Tibial nerve (tissue), 4 donors: ENCODE measurements around the gene PKHD1. TPM values are rescaled to one million over a fixed set of nuclear protein-coding genes. Genes with fewer than 3 reads are reported as not detected.
A peak's percentile ranks its signal among the peaks of the same experiment; 100 is the strongest.

Source experiments
- DNase-seq, 2 donors: peaks; one replicate each; pipeline ENCODE4 v3.0.0-alpha.2; 2019; ENCODE audit warnings: low spot score in 2 of 2
- H3K27ac ChIP-seq, 4 donors: fragments of 200-600 bp; sonication (generic) in 3 of 4; one replicate each; pipeline ENCODE4 v1.5.1; 2017 to 2019; ENCODE audit warnings: mild to moderate bottlenecking in 1 of 4
- H3K27me3 ChIP-seq, 2 donors: fragments of 200-600 bp; sonication (generic) in 1 of 2; one replicate each; pipeline versions ENCODE4 v1.5.1 to v1.6.0; 2017 to 2019
- H3K36me3 ChIP-seq, 3 donors: fragments of 200-600 bp; sonication (generic); one replicate each; pipeline ENCODE4 v1.5.1; 2018 to 2019
- H3K4me1 ChIP-seq, 4 donors: fragments of 200-600 bp; sonication (generic) in 3 of 4; one replicate each; pipeline ENCODE4 v1.5.1; 2017 to 2019
- H3K4me3 ChIP-seq, 4 donors: fragments of 200-600 bp; sonication (generic) in 3 of 4; one replicate each; pipeline ENCODE4 v1.5.1; 2017 to 2019; ENCODE audit warnings: mild to moderate bottlenecking in 1 of 4, moderate library complexity in 1 of 4
- H3K9me3 ChIP-seq, 4 donors: fragments of 200-600 bp; sonication (generic) in 3 of 4; one replicate each; pipeline ENCODE4 v1.5.1; 2017 to 2019
- EP300 ChIP-seq, 2 donors: sonication (generic); formaldehyde crosslinking; IDR thresholded peaks; one replicate each; pipeline ENCODE4 v1.6.1; 2017; ENCODE audit warnings: antibody characterized with exemption in 2 of 2, mild to moderate bottlenecking in 1 of 2
- POLR2A ChIP-seq, 2 donors: fragments of 450-650 bp; IDR thresholded peaks; one replicate each; pipeline ENCODE4 v1.6.1; 2017; ENCODE audit warnings: antibody characterized with exemption in 2 of 2, mild to moderate bottlenecking in 2 of 2, moderate library complexity in 2 of 2
- WGBS, 2 donors: methylation state at CpG; one replicate each; pipeline ENCODE4 v1.1.5; 2018; 5-methylcytosine and 5-hydroxymethylcytosine counted together
- total RNA-seq, 4 donors: library from RNA; depleted of rRNA; stranded (reverse); fragments of >200 nt; gene quantifications; one replicate each; pipeline ENCODE4 v1.1.0, GENCODE V29; 2016
- TF ChIP-seq, protein P1 (sequence below), 5 experiments: fragments of 200-600 bp in 3 of 5; fragments of 450-650 bp in 2 of 5; sonication (generic) in 3 of 5; IDR thresholded peaks; one replicate each; pipeline ENCODE4 v1.5.1; 2016 to 2019; ENCODE audit warnings: antibody characterized with exemption in 5 of 5, mild to moderate bottlenecking in 3 of 5, moderate library complexity in 2 of 5

Gene PKHD1
- total RNA-seq, 4 donors from 2014 or later = under 0.01 to 0.22 (median 0.20) TPM

DNA sequence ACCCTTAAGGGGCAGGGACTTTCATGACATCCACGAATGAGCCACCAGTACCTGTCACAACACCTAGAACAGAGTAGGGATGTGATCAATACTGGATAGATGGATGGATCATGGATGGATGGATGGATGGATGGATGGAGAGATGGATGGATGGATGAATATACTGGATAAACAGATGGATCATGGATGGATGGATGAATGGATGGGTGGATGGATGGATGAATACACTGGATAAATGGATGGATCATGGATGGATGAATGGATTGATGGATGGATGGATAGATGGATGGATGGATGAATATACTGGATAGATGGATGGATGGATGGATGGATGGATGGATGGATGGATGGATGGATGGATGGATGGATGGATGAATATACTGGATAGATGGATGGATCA, 73.0 kb downstream of the PKHD1 start:
- Histone ChIP-seq H3K36me3 (no peaks in the 10 kb centered on the region), H3K9me3 (no peaks in the 10 kb centered on the region), H3K4me3 (no peak overlapping the region), H3K4me1 (peaks cover 0 to 8% (median 0%) of the 10 kb centered on the region in 4 donors), H3K27ac (no peak overlapping the region), H3K27me3 (no peaks in the 10 kb centered on the region)
- WGBS, 2 donors = 72 to 80% methylated on average over 1 of the region's 1 CpG
- TF ChIP-seq POLR2A (IDR thresholded peaks at IDR 0.05) = no peak
- no peak for DNase-seq

DNA sequence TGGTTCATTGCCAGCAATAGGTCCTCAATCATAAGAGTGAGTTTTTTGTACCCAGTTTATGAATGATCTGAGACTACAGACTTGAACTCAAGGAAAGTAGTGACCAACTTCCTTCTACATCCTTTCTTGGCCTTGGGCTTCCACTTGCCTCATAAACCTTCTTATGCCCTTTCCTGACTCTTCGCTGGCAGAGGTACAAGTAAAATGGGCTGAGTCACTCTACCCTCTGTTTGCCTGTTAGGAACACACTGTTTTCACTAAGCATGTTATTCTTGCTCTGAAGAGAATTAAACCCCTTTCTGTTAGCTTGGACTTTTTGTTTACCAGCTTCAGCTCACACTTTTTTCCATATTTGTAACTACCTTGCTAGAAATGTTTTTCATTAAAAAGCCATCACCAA, 74.4 kb downstream of the PKHD1 start:
- peak; percentile 21 to 50 for DNase-seq
- H3K4me1 ChIP-seq = peaks cover 0 to 8% (median 0%) of the 10 kb centered on the region in 4 donors
- H3K27me3 ChIP-seq = no peaks in the 10 kb centered on the region
- no peaks in the 10 kb centered on the region for H3K36me3 ChIP-seq
- 63 to 79% methylated on average over 1 of the region's 1 CpG for WGBS, 2 donors
- H3K27ac ChIP-seq = no peak overlapping the region
- H3K4me3 ChIP-seq = no peak overlapping the region
- TF ChIP-seq EP300 (IDR thresholded peaks at IDR 0.05) = peak in 1 of 2 donors; percentile 50
- TF ChIP-seq POLR2A (IDR thresholded peaks at IDR 0.05) = no peak
- H3K9me3 ChIP-seq = no peaks in the 10 kb centered on the region

DNA sequence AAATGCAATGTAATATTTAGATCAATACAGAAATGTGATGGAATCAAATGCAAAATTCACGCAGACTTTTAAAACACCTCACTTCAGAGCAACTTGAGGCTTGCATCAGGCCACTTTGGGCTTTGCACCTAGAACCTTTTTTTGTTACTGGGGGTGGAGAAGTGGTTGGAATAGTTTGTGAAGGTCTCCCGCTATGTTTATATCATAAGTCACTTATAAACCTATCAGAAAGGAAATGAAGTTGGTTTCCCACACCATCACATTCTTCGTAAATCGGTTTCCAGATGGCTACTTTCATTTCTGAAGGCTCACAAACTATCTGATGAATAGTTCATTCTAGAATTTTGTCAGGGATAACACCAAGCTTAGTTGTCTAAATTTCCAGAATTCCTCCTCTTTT, 74.8 kb downstream of the PKHD1 start:
- H3K4me1 ChIP-seq = peaks cover 0 to 8% (median 0%) of the 10 kb centered on the region in 4 donors

DNA sequence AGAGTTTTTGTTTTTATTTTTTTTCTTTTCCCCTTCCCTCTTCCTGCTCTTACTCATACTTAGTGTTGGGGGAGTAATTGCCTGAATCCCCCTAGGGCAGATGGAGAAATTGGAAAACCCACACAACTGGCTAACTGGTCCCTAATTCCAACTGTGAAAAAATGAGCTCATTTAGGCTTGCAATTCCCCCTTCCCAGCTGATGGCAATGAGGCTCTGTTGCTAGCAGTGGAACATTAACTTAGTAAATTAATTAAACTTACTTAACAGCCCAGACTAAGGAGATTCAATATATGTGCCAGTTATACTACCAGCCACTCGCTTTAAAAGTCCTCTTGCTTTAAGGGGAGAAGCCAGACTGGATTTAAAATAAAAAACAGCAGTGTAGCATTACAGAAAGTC, 76.6 kb downstream of the PKHD1 start:
- no peak for DNase-seq

More for the DNA sequence above, 74.8 kb downstream of the PKHD1 start:
- Histone ChIP-seq H3K9me3 (no peaks in the 10 kb centered on the region), H3K36me3 (no peaks in the 10 kb centered on the region), H3K27ac (no peak overlapping the region), H3K27me3 (no peaks in the 10 kb centered on the region), H3K4me3 (no peak overlapping the region)
- WGBS, 2 donors = 93% methylated on average over 4 of the region's 4 CpGs
- TF ChIP-seq EP300 (IDR thresholded peaks at IDR 0.05) (no peak), POLR2A (IDR thresholded peaks at IDR 0.05) (no peak)
- TF ChIP-seq, protein P1, sequence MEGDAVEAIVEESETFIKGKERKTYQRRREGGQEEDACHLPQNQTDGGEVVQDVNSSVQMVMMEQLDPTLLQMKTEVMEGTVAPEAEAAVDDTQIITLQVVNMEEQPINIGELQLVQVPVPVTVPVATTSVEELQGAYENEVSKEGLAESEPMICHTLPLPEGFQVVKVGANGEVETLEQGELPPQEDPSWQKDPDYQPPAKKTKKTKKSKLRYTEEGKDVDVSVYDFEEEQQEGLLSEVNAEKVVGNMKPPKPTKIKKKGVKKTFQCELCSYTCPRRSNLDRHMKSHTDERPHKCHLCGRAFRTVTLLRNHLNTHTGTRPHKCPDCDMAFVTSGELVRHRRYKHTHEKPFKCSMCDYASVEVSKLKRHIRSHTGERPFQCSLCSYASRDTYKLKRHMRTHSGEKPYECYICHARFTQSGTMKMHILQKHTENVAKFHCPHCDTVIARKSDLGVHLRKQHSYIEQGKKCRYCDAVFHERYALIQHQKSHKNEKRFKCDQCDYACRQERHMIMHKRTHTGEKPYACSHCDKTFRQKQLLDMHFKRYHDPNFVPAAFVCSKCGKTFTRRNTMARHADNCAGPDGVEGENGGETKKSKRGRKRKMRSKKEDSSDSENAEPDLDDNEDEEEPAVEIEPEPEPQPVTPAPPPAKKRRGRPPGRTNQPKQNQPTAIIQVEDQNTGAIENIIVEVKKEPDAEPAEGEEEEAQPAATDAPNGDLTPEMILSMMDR (IDR thresholded peaks at IDR 0.05) = no peak
- no peak for DNase-seq

DNA sequence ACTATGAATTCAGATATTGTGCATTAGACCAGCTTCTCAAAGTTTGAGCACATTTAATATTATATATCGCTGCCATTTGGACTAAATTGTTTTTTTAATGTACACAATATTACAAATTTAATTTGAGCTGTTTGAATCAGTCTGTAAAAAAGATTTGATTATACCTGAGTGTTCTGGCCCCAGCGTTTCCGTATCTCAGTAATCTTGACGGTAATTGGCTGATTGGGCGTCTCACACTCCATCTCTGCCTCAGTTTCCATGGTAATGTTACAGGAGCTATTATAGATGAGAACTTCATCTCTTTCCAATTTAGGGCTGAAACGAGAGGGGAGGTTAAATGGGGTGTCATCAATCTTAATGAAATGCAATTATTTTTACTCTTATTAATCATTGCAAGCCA, 77.3 kb downstream of the PKHD1 start:
- 82 to 84% methylated on average over 6 of the region's 6 CpGs for WGBS, 2 donors
- Histone ChIP-seq H3K9me3 (no peaks in the 10 kb centered on the region), H3K36me3 (no peaks in the 10 kb centered on the region), H3K27me3 (no peaks in the 10 kb centered on the region), H3K27ac (no peak overlapping the region), H3K4me1 (peaks cover 0 to 8% (median 0%) of the 10 kb centered on the region in 4 donors), H3K4me3 (no peak overlapping the region)
- no peak for DNase-seq
- TF ChIP-seq POLR2A (IDR thresholded peaks at IDR 0.05) (no peak), EP300 (IDR thresholded peaks at IDR 0.05) (no peak)
- TF ChIP-seq, protein P1 (IDR thresholded peaks at IDR 0.05) = no peak

More for the DNA sequence above, 76.6 kb downstream of the PKHD1 start:
- Histone ChIP-seq H3K9me3 (no peaks in the 10 kb centered on the region), H3K36me3 (no peaks in the 10 kb centered on the region), H3K27me3 (no peaks in the 10 kb centered on the region), H3K4me3 (no peak overlapping the region), H3K27ac (no peak overlapping the region), H3K4me1 (peaks cover 0 to 8% (median 0%) of the 10 kb centered on the region in 4 donors)
- no peak for TF ChIP-seq POLR2A (IDR thresholded peaks at IDR 0.05)
- TF ChIP-seq, protein P1 (IDR thresholded peaks at IDR 0.05) = no peak
- no peak for TF ChIP-seq EP300 (IDR thresholded peaks at IDR 0.05)
- WGBS, 2 donors = 84 to 91% methylated on average over 1 of the region's 1 CpG

DNA sequence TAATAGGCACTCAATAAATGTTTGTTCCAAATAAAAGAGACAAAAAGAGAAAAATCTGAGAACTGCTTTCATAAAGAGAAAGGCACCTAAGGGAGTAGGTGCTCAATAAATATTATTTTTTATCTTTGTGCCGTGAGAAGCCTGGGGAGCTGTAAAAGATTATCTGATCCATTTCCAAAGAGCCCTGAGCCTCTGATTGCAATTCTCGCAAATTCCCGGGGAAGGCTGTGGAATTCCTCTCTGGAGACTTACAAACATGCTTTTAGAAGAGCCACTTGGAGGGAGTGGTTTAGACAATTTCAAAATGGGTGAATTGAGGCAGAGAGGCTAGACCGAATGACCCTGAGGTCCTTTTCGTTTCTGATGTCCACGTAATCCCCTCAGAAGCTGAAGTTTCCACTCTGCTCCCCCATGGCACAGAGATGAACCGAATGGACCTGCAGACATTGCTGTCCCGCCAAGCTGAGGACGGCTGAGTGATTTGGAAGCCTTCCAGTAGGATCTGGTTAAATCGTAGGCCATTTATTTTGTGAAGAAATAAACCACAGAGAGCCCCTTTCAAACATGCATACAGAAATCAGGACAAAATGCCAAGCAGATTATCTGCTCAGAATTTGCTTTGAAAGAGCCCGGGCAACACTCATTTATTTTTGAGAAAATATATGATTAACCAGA, 77.8 kb downstream of the PKHD1 start:
- Histone ChIP-seq H3K27ac (no peak overlapping the region), H3K4me1 (peaks cover 0 to 8% (median 0%) of the 10 kb centered on the region in 4 donors), H3K4me3 (no peak overlapping the region), H3K27me3 (no peaks in the 10 kb centered on the region), H3K9me3 (no peaks in the 10 kb centered on the region), H3K36me3 (no peaks in the 10 kb centered on the region)
- DNase-seq = no peak
- 52 to 61% methylated on average over 11 of the region's 11 CpGs for WGBS, 2 donors
- TF ChIP-seq POLR2A (IDR thresholded peaks at IDR 0.05) (no peak), EP300 (IDR thresholded peaks at IDR 0.05) (no peak)
- TF ChIP-seq, protein P1 (IDR thresholded peaks at IDR 0.05) = no peak
